ENCODE measurements around the gene TCEANC. TPM values are rescaled to one million over a fixed set of nuclear protein-coding genes. Genes with fewer than 3 reads are reported as not detected.
A peak's percentile ranks its signal among the peaks of the same experiment; 100 is the strongest.

TCEANC gene, protein sequence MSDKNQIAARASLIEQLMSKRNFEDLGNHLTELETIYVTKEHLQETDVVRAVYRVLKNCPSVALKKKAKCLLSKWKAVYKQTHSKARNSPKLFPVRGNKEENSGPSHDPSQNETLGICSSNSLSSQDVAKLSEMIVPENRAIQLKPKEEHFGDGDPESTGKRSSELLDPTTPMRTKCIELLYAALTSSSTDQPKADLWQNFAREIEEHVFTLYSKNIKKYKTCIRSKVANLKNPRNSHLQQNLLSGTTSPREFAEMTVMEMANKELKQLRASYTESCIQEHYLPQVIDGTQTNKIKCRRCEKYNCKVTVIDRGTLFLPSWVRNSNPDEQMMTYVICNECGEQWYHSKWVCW
- total RNA-seq: 1 to 10 TPM; 4.6 to 7.8 (median 5.2) TPM

GRCh38 chrX:13652850-13653693, at the start of gene TCEANC:
TSS of gene TCEANC (plus strand) at chrX:13653141. CDS start at chrX:13662509, 9,368 bp downstream.
- Histone ChIP-seq H3K27me3 (peaks cover 0 to 22% of the 10 kb centered on the region in 2 donors), H3K4me1 (no peaks in the 10 kb centered on the region), H3K27ac (peak within 1 kb of the TSS; percentile 94), H3K9me3 (no peaks in the 10 kb centered on the region), H3K36me3 (no peaks in the 10 kb centered on the region), H3K4me3 (peak within 1 kb of the TSS; percentile 53 to 79 (median 73))
- peak; percentile 90 to 97 for DNase-seq (ENCODE audit: low spot score in 2 of 2)
- TF ChIP-seq POLR2AphosphoS5 (IDR thresholded peaks at IDR 0.05) (peak; percentile 67 to 90 (median 79)), POLR2A (IDR thresholded peaks at IDR 0.05) (no peak)
- intact Hi-C loops (cut with DNase I; ENCODE audit: low total_unique reads): no loop called here

DNA sequence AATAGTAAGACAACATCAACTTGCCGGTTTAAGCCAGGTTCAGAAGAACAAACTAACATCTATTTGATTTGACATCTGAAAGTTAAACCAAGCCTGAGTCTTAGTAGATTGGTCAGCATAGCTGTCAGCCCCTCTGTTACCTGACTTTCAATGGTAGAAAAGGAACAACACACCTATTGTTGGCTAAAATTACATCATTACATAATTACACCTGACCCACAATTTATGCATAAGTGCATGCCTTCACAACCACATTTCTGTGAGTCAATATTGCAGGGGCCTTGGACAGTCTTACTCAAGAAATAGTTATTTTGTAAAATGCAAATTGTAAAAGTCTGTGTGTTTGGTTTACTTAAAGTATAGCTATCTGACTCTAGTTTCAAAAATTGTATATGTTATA, 47.3 kb upstream of the TCEANC start:
- Histone ChIP-seq H3K4me3 (no peak overlapping the region), H3K36me3 (no peaks in the 10 kb centered on the region), H3K9me3 (no peaks in the 10 kb centered on the region), H3K4me1 (no peaks in the 10 kb centered on the region), H3K27ac (no peak overlapping the region), H3K27me3 (peaks cover 0 to 78% of the 10 kb centered on the region in 2 donors)
- TF ChIP-seq POLR2A (IDR thresholded peaks at IDR 0.05) (no peak), POLR2AphosphoS5 (IDR thresholded peaks at IDR 0.05) (no peak), CTCF (IDR thresholded peaks at IDR 0.05) (no peak)
- intact Hi-C loops (cut with DNase I; ENCODE audit: low total_unique reads): no loop called here
- DNase-seq (ENCODE audit: low spot score in 2 of 2): no peak

DNA sequence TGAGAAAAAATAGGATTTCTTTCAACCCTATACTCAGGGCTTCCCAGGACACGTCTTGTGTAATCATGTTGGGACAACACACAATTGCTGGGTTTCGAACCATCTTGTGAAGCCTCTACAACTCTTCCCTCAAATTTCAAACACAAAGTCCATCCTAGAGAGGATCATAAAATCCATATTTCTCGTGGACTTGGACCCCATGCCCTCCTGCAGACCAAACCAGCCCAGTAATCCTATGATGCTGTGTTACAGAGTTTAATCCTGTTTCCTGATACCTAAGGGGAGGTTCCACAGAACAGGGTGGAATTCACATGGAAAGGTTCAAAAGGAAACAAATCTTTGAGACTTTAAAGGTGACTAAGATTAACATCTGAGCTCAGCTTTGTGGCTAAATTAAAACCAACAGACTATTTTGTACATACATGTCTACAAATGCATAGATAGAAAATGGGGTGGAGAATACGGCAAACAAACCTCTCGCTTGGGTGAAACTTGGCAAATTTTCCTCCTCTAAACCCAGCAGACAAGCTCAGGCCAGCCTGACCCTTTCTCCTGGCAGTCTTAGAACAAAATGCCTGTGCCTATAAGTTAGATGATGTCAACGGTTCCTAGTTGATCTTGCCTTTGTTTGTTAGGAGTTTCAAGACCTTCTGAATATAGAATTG, 45.5 kb upstream of the TCEANC start:
- Histone ChIP-seq H3K27me3 (peaks cover 0 to 70% of the 10 kb centered on the region in 2 donors), H3K9me3 (no peaks in the 10 kb centered on the region), H3K4me3 (no peak overlapping the region), H3K27ac (no peak overlapping the region), H3K36me3 (no peaks in the 10 kb centered on the region), H3K4me1 (no peaks in the 10 kb centered on the region)
- intact Hi-C loops (cut with DNase I; ENCODE audit: low total_unique reads): no loop called here
- no peak for DNase-seq (ENCODE audit: low spot score in 2 of 2)
- TF ChIP-seq POLR2AphosphoS5 (IDR thresholded peaks at IDR 0.05): no peak
- TF ChIP-seq CTCF (IDR thresholded peaks at IDR 0.05): no peak
- no peak for TF ChIP-seq POLR2A (IDR thresholded peaks at IDR 0.05)

DNA sequence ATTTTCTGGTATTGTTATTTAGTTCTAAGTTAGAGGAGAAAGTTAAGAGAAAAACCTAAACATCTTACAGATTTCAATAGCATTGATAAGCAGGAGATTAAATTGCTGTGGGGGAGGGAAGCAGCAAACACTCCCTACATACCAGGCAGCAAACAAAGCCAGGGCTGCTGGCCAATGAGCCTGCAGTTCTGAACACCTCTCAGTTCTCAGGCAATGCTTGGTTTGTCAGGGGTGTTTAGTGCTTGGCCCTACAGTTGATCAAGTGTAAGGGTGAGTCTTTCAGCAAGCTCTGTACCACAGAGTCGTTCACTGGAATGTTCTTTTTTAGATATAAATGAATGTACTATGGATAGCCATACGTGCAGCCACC, 45.0 kb upstream of the TCEANC start:
- Histone ChIP-seq H3K4me1 (no peaks in the 10 kb centered on the region), H3K27me3 (peaks cover 0 to 67% of the 10 kb centered on the region in 2 donors), H3K9me3 (no peaks in the 10 kb centered on the region), H3K36me3 (no peaks in the 10 kb centered on the region), H3K4me3 (no peak overlapping the region), H3K27ac (no peak overlapping the region)
- intact Hi-C loops (cut with DNase I; ENCODE audit: low total_unique reads): no loop called here
- no peak for TF ChIP-seq POLR2AphosphoS5 (IDR thresholded peaks at IDR 0.05)
- TF ChIP-seq CTCF (IDR thresholded peaks at IDR 0.05): no peak
- no peak for TF ChIP-seq POLR2A (IDR thresholded peaks at IDR 0.05)
- no peak for DNase-seq (ENCODE audit: low spot score in 2 of 2)

- TF ChIP-seq CTCF (IDR thresholded peaks at IDR 0.05): no peak
- TF ChIP-seq POLR2A (IDR thresholded peaks at IDR 0.05): no peak
- TF ChIP-seq POLR2AphosphoS5 (IDR thresholded peaks at IDR 0.05): no peak
- Histone ChIP-seq H3K27me3 (peaks cover 0 to 54% of the 10 kb centered on the region in 2 donors), H3K36me3 (no peaks in the 10 kb centered on the region), H3K4me3 (no peak overlapping the region), H3K27ac (no peak overlapping the region), H3K9me3 (no peaks in the 10 kb centered on the region), H3K4me1 (no peaks in the 10 kb centered on the region)
- DNase-seq (ENCODE audit: low spot score in 2 of 2): no peak
- intact Hi-C loops (cut with DNase I; ENCODE audit: low total_unique reads): no loop called here
These were observed 38.8 kb upstream of the TCEANC start for GRCh38 chrX:13614154-13614553.
